Sigmoid colon (tissue), 7 donors: ENCODE measurements around the gene EMILIN2. TPM values are rescaled to one million over a fixed set of nuclear protein-coding genes. Genes with fewer than 3 reads are reported as not detected.

Source experiments
- DNase-seq: peaks from one replicate; pipeline ENCODE4 v3.0.0-alpha.2; 2019
- H3K27ac ChIP-seq, 4 donors: fragments of 200-600 bp; sonication (generic); one replicate each; pipeline ENCODE4 v1.5.1; 2016 to 2019; ENCODE audit warnings: mild to moderate bottlenecking in 1 of 4
- H3K27me3 ChIP-seq, 3 donors: fragments of 200-600 bp; sonication (generic); one replicate each; pipeline ENCODE4 v1.5.1; 2019; ENCODE audit warnings: mild to moderate bottlenecking in 1 of 3
- H3K36me3 ChIP-seq, 4 donors: fragments of 200-600 bp; sonication (generic); one replicate each; pipeline ENCODE4 v1.5.1; 2016 to 2019
- H3K4me1 ChIP-seq, 4 donors: fragments of 200-600 bp; sonication (generic); one replicate each; pipeline ENCODE4 v1.5.1; 2017 to 2019
- H3K4me3 ChIP-seq, 4 donors: fragments of 200-600 bp; sonication (generic); one replicate each; pipeline ENCODE4 v1.5.1; 2017 to 2019; ENCODE audit warnings: mild to moderate bottlenecking in 2 of 4, moderate library complexity in 1 of 4
- H3K9me3 ChIP-seq, 4 donors: fragments of 200-600 bp in 3 of 4; sonication (generic) in 3 of 4; one replicate each; pipeline versions ENCODE4 v1.5.1 to v1.6.1; 2013 to 2019
- EP300 ChIP-seq, 4 donors: sonication (generic); formaldehyde crosslinking; IDR thresholded peaks; one replicate each; pipeline ENCODE4 v1.6.1; 2017; ENCODE audit warnings: antibody characterized with exemption in 4 of 4
- POLR2A ChIP-seq, 2 donors: fragments of 450-650 bp; IDR thresholded peaks; one replicate each; pipeline ENCODE4 v1.6.1; 2016; ENCODE audit warnings: antibody characterized with exemption in 2 of 2, mild to moderate bottlenecking in 2 of 2, moderate library complexity in 2 of 2
- POLR2AphosphoS5 ChIP-seq, 4 donors: sonication (generic); formaldehyde crosslinking; IDR thresholded peaks; one replicate each; pipeline ENCODE4 v1.6.1; 2017; ENCODE audit warnings: antibody characterized with exemption in 4 of 4
- WGBS, 2 donors: extraction: QIAGEN DNeasy Blood & Tissue Kit; methylation state at CpG; one replicate each; pipeline ENCODE4 v1.1.7; 2013; 5-methylcytosine and 5-hydroxymethylcytosine counted together
- intact Hi-C: fragments of 100-400 bp; cut with DNase I; formaldehyde crosslinking; loops from one replicate; pipeline ENCODE4 v1.15.1; 2023
- polyA plus RNA-seq, 3 donors: library from polyadenylated mRNA; stranded (reverse); fragments of 200-250 nt; gene quantifications; one replicate each; pipeline ENCODE4 v1.2.3, GENCODE V29; 2013
- total RNA-seq, 4 donors: library from RNA; depleted of rRNA; stranded (reverse); fragments of >200 nt; gene quantifications; one replicate each; pipeline ENCODE4 v1.1.0, GENCODE V29; 2016
- TF ChIP-seq, protein P1 (sequence below), 4 experiments: fragments of 450-650 bp in 3 of 4; fragments of 200-600 bp in 1 of 4; IDR thresholded peaks; one replicate each; pipeline ENCODE4 v1.5.1; 2016 to 2019; ENCODE audit warnings: antibody characterized with exemption in 4 of 4, mild to moderate bottlenecking in 3 of 4, moderate library complexity in 2 of 4
- donor health status: healthy with polysubstance abuse.
- donor health status: Bipolar disorder and iron deficiency.
- donor health status: healthy.

The EMILIN2 gene
- total and polyA plus RNA-seq, 7 donors = 4.8 to 12.0 (median 9.5) TPM

DNA sequence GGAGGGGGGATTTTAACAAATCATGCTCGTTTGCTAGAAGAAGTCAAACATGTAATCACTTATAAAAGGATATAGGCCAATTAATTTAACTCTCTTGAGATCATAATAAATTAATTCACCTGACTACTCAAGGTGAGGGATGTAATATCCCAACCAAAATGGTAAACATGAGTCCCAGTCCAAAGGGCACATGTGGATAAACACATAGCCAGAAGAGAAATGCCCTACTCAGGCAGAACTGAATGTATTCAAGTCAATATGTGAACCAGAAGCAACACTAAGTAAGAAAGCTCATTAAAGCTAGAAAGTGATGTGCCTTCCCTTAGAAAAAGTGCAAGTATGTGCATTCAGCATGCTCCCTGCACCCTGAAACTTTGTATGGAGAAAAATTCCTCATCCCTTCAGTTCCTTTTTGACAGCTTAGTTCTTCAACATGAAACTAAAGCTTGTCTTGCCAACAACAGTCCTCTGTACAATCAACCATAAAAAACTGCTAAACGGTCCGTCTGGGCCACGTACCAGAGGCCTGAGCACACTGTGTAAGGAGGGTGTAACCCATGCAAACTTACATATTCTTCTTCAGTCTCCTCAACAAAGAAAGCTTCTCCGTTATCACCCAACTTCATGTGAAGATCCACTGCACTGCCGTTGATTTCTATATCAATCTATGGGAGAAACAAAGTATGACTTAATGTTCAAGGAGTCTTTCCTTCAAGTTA, 107.3 kb downstream of the EMILIN2 start:
- 44 to 81% methylated on average over 6 of the region's 6 CpGs for WGBS, 2 donors
- TF ChIP-seq, protein P1, sequence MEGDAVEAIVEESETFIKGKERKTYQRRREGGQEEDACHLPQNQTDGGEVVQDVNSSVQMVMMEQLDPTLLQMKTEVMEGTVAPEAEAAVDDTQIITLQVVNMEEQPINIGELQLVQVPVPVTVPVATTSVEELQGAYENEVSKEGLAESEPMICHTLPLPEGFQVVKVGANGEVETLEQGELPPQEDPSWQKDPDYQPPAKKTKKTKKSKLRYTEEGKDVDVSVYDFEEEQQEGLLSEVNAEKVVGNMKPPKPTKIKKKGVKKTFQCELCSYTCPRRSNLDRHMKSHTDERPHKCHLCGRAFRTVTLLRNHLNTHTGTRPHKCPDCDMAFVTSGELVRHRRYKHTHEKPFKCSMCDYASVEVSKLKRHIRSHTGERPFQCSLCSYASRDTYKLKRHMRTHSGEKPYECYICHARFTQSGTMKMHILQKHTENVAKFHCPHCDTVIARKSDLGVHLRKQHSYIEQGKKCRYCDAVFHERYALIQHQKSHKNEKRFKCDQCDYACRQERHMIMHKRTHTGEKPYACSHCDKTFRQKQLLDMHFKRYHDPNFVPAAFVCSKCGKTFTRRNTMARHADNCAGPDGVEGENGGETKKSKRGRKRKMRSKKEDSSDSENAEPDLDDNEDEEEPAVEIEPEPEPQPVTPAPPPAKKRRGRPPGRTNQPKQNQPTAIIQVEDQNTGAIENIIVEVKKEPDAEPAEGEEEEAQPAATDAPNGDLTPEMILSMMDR (IDR thresholded peaks at IDR 0.05) = no peak
- no peak for TF ChIP-seq POLR2A (IDR thresholded peaks at IDR 0.05)
- no peak for TF ChIP-seq POLR2AphosphoS5 (IDR thresholded peaks at IDR 0.05)
- TF ChIP-seq EP300 (IDR thresholded peaks at IDR 0.05) = no peak
- no peak for DNase-seq
- no peak overlapping the region for H3K4me3 ChIP-seq
- peaks cover 0 to 58% (median 10%) of the 10 kb centered on the region in 4 donors for H3K36me3 ChIP-seq
- no peaks in the 10 kb centered on the region for H3K9me3 ChIP-seq
- H3K4me1 ChIP-seq = peaks cover 0 to 10% (median 6%) of the 10 kb centered on the region in 4 donors
- no peak overlapping the region for H3K27ac ChIP-seq
- intact Hi-C loops = no loop called here
- H3K27me3 ChIP-seq = no peaks in the 10 kb centered on the region

DNA sequence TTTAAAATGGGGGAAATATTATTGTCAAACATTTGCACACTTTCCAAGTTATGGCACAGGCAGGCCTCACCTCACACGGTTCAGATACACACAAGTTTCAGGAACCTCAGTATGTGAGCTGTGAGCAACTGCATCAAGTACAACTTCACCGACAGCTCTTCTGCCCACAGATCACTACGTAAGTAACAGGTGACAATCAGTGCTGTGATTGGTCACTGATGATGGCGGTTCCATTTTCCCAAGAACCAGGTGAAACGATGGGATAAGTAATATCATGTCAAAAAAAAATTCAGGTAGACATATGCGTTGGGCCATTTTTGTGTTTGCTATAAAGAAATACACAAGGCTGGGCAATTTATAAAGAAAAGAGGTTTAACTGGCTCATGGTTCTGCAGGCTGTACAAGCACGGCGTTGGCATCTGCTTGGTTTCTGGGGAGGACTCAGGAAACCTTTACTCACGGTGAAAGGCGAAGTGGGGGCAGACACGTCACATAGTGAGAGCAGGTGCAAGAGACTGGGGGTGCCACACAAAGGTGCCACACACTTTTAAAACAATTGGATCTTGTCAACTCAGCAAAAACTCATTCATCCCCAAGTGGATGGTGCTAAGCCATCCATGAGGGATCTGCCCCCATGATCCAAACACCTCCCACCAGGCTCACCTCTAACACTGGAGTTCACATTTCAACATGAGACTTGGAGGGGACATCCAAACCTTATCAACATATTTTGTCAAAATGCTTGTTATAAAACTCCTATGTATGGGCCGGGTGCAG, 108.3 kb downstream of the EMILIN2 start:
- H3K27me3 ChIP-seq = no peaks in the 10 kb centered on the region
- no peak overlapping the region for H3K27ac ChIP-seq
- no peaks in the 10 kb centered on the region for H3K9me3 ChIP-seq
- WGBS, 2 donors = 96 to 98% methylated on average over 12 of the region's 12 CpGs
- DNase-seq = no peak
- H3K4me1 ChIP-seq = peaks cover 0 to 16% (median 12%) of the 10 kb centered on the region in 4 donors
- no peak for TF ChIP-seq POLR2AphosphoS5 (IDR thresholded peaks at IDR 0.05)
- no peak for TF ChIP-seq POLR2A (IDR thresholded peaks at IDR 0.05)
- TF ChIP-seq, protein P1 (IDR thresholded peaks at IDR 0.05) = no peak
- no peak for TF ChIP-seq EP300 (IDR thresholded peaks at IDR 0.05)
- H3K4me3 ChIP-seq = no peak overlapping the region
- H3K36me3 ChIP-seq = peaks cover 0 to 49% (median 10%) of the 10 kb centered on the region in 4 donors
- intact Hi-C loops = no loop called here

DNA sequence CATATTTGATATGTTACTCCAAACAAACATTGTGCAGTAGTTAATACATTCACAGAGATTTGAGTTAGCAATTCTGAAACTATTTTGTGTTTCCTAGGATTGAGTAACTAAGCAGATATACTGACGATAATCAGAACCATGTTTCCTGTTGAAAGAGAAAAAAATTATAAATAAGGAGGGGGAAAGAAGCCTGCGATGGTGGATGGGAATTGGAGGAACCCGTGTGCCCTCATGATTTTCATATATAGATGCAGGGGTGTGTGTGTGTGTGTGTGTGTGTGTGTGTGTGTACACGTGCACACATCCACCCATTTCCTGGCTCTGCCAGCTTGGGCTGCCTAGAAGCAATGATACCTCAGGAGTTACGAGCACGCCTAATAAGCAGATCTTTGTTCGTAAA, 109.2 kb downstream of the EMILIN2 start:
- DNase-seq = no peak
- Histone ChIP-seq H3K36me3 (peaks cover 0 to 39% (median 5%) of the 10 kb centered on the region in 4 donors), H3K27me3 (no peaks in the 10 kb centered on the region), H3K4me3 (no peak overlapping the region), H3K9me3 (no peaks in the 10 kb centered on the region), H3K4me1 (peaks cover 0 to 24% (median 18%) of the 10 kb centered on the region in 4 donors), H3K27ac (no peak overlapping the region)
- WGBS, 2 donors = 70 to 89% methylated on average over 7 of the region's 7 CpGs
- intact Hi-C loops = no loop called here
- TF ChIP-seq EP300 (IDR thresholded peaks at IDR 0.05) = no peak
- TF ChIP-seq, protein P1 (IDR thresholded peaks at IDR 0.05) = no peak
- no peak for TF ChIP-seq POLR2A (IDR thresholded peaks at IDR 0.05)
- no peak for TF ChIP-seq POLR2AphosphoS5 (IDR thresholded peaks at IDR 0.05)

DNA sequence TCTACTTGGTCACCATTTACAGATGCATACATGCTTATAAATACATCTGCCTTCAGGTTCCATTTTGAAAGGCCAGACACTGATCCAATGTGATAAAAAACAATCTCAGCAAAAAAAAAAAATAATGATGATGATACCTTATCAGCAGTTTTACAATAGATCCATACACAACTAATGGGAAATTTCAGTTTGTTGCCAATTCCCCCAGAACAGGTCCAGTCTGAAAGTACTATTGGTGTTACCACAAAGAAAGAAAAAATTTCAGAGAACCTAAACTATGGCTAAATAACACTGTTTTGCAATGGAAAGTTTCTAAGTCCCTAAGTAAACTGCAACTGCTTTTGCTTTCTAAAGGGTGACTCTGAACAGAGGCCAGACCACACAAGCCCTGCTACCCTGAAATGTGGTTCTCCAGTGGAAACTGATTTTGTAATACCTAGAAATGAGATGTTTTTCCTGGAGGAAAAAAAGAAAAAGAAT, 112.1 kb downstream of the EMILIN2 start:
- H3K36me3 ChIP-seq = peaks cover 0 to 11% (median 2%) of the 10 kb centered on the region in 4 donors
- H3K27me3 ChIP-seq = no peaks in the 10 kb centered on the region
- H3K4me3 ChIP-seq = no peak overlapping the region
- intact Hi-C loops = no loop called here
- peaks cover 0 to 52% (median 35%) of the 10 kb centered on the region in 4 donors for H3K4me1 ChIP-seq
- TF ChIP-seq POLR2AphosphoS5 (IDR thresholded peaks at IDR 0.05) (peak in 1 of 4 donors; percentile 19), POLR2A (IDR thresholded peaks at IDR 0.05) (no peak), EP300 (IDR thresholded peaks at IDR 0.05) (no peak)
- TF ChIP-seq, protein P1 (IDR thresholded peaks at IDR 0.05) = no peak
- H3K27ac ChIP-seq = peak overlapping the region; percentile 37 to 66 (median 42)
- peak; percentile 77 for DNase-seq
- H3K9me3 ChIP-seq = no peaks in the 10 kb centered on the region
